A549 treated with ZK216348 at 1 μM for 4 hours (cell line): ENCODE results near the gene ZSCAN22. TPM values are rescaled to one million over a fixed set of nuclear protein-coding genes. Genes with fewer than 3 reads are reported as not detected.

ENCODE experiments used
- total RNA-seq: library from RNA; stranded (reverse); fragments of 200-300 nt; extraction: Qiagen RNA extraction; gene quantifications from 5 replicates; pipeline ENCODE4 v1.2.3, GENCODE V29; 2022; ENCODE audit warnings: low read depth

Gene ZSCAN22
- total RNA-seq, result 1.7 to 3.3 TPM (median 2.7 TPM) in 5 replicates

DNA sequence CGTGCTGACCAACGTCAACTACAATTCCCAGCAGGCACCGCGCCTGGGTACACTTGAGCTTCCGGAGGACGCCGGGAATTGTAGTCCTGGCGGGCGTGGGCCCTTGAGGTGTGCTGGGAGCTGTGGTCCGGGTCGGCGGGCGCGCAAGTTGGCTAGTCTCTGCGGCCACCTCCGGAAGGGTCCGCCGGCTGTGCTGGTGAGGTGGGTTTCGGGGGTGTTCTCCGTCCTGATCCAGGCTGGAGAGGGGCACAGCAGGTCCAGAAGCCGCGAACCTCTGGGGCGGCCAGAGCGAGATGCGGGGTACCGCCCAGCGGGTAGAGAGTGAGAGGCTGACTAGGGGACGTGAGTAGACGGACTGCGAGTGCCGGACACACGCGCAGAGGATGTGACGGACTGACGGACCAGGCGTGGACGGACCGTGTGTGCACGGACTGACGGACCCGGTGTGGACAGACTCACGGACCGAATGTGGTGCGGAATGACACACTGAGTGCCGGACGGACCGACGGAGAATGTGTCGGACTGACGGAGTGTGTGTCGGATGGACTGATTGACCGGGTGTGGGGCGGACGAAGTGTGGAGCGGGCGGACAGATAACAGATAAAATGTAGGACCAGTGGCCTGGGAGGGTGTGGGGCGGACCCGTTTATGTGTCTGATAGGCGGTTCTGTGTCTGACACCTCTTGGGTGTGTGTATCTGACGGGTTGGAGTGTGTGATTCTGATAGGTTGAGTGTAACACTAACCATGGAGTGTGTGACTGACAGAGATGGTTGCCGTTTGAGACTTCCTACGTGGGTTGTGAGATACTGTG lies at the start of gene ZSCAN22:
Gene ZSCAN22, plus strand, starts transcription at position 81 of the 813 bp plus-strand sequence. CDS start 7,809 bp downstream, outside the sequence.

DNA sequence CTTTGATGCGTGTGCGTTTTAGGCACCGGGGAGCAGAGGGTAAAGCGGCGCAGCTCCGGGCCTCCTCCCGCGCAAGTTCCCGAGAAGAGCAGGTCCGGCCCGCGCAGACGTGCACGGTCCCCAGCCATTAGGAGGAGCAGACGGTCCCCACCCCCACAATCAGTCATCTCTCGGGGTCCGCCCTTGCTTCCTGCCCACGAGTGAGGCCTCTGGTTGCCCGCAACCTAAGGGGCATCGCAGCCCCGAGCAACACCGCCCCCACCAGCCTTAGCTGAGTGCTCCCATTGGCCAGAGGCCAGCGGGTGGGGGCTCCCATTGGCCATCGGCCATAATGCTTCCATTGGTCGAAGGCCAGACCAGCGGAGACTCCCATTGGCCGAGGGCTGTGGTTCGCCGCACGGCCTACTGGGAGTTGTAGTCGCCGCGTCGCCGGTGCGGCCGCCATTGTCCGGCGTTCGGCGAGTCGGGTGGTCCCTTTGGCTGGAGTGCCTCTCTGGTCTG lies 48.2 kb upstream of the ZSCAN22 start, which contains the start of gene ZNF8:
Gene ZNF8, plus strand, starts transcription at position 415 of the 501 bp plus-strand sequence. CDS start 127 bp downstream, outside the sequence.

DNA sequence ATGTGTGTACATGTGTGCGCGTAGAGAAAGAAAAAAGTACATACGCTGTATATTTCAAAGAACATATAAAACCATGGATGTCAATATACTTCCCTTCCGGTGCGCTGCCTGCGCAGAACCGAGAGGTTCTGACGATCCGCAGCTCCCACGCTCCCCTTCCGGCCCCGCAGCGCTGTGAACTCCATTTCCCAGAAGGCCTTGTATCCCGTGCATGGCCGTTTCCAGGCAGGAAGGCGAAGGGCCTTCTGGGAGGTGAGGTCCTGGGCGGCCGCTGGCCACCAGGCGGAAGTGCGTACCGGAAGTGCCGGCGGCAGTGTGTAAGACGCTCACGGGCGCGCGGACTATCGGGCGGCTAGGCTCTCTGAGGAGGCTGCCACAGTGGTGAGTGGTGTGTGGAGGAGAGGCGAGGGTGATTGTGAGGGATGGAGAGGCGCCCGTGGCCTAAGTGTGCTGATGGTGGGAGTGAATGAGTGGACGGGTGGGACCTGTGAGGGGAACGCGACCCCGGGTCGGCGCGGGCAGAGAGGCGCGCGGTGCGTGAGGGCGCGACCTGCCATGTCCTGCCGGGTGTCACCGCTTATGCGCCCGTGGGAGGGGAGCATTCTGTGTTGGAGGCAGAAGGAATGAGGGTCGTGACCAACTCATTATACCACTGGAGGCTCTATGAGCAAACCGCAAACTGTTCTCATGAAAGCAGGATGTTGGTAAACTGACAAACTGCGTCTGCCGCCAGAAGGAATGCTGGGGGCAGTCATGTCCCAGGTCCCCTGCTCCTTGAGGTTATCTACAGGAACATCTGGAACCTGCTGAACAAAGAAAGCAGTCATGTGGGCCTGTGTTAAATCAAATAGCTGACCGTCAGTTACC lies 21.5 kb upstream of the ZSCAN22 start, which contains the start of gene ERVK3-1:
Gene ERVK3-1, plus strand, starts transcription at position 313 of the 867 bp plus-strand sequence. CDS start 6,792 bp downstream, outside the sequence.

GRCh38 chr19:58352760-58353671 lies 26.2 kb downstream of the ZSCAN22 start, which contains the start of gene A1BG:
A1BG (minus strand) TSS chr19:58353492; CDS start chr19:58353437, 55 bp downstream.

DNA sequence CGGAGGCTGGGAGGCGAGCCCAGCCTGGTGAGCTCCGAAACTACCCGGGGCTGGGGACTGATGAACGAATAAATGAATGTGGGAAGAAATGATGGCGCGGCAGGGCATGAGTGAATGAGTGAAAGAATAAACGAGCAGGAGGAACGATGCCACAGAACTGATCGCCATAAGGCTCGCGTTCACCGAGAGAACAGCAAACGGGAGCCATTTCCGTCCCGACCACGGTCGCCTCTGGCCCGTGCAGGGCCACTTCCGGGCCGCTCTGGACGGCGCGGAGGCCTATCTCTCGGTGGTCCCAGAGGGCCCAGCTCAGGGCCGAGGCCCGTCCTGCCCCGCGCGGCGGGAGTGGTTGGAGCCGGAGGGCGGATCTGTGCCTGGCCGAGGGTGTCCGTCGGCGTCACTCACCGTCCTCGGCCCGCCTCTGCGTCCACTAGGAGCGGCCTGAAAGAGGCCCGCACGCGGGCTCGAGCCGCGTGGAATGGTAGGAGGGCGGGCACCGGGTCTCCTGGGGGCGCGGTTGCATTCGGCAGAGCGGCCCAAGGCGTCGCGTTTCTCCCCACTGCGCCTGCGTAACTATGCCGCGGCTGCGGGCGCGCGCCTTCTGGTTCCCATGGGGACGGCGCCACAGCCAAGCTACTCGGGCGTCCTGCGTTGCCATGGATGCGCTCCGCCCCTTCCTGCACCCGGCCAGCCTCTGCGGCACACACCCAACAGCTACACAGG lies 35.6 kb downstream of the ZSCAN22 start, which contains the start of gene ZNF497:
Gene ZNF497, minus strand, starts transcription at position 480 of the 723 bp plus-strand sequence. CDS start 5,116 bp downstream, outside the sequence.

GRCh38 chr19:58380662-58381459 lies 54.1 kb downstream of the ZSCAN22 start, which contains the start of gene ZNF837:
ZNF837 (minus strand) TSS chr19:58381030; CDS start chr19:58369332, 11,698 bp downstream.

DNA sequence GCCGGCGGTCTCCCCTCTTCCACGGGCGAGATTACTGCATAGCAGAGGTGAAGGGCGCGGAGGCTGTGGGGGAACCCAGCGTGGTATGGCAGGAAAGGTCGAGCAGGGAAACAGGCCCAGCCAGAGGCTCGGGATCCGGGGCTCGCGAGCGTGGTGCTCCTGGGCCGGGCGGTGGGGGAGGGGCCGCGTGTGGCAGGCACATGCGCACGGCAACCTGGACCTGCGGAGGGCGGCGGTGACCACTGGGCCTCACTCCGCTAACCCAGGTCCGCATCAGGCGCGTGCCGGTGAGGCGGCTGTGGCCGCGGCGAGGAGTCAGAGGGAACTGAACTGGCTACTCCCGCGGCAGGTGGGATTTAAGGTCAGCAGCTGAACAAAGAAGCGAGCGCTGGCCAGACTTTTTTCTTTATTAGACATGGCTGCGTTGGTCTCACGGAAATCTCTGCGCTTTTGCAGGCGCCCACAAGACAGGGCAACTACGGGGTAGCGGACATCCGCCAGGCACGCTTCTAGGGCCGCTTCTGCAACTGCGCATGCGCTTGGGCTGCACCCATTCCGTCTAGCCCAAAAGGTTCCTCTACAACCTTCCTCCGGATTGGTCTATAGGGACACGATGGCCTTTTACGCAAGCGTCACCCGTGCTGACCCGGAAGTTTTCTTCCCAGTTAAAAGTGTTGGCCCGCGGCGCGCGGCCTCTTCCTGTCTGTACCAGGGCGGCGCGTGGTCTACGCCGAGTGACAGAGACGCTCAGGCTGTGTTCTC lies 60.0 kb downstream of the ZSCAN22 start, which contains the start of gene RPS5:
Gene RPS5, plus strand, starts transcription at position 694 of the 762 bp plus-strand sequence. CDS start 869 bp downstream, outside the sequence.

Other genes with a start within 250 kb of the ZSCAN22 start
- gene ZSCAN18, start 228.8 kb upstream of the ZSCAN22 start, total RNA-seq, result 1.4 to 2.8 TPM (median 2.6 TPM) in 5 replicates
- 2.4 to 3.7 TPM (median 3.3 TPM) in 5 replicates for gene ZNF329, start 176.2 kb upstream of the ZSCAN22 start, total RNA-seq
- 9.9 to 15.3 TPM (median 13.7 TPM) in 5 replicates for gene ZNF274, start 143.9 kb upstream of the ZSCAN22 start, total RNA-seq
- gene ZNF544, start 98.1 kb upstream of the ZSCAN22 start, total RNA-seq, result 12.0 to 21.7 TPM (median 20.2 TPM) in 5 replicates
- 0.93 to 1.4 TPM (median 1.1 TPM) in 5 replicates for gene ZNF8, start 48.0 kb upstream of the ZSCAN22 start, total RNA-seq
- gene ERVK3-1, start 21.6 kb upstream of the ZSCAN22 start, total RNA-seq, result 89.5 to 122 TPM (median 98.9 TPM) in 5 replicates
- 7.2 to 12.3 TPM (median 10.0 TPM) in 5 replicates for gene A1BG, start 26.5 kb downstream of the ZSCAN22 start, total RNA-seq
- 0.60 to 1.8 TPM (median 1.5 TPM) in 5 replicates for gene ZNF497, start 35.8 kb downstream of the ZSCAN22 start, total RNA-seq
- 0.74 to 1.7 TPM (median 1.4 TPM) in 5 replicates for gene ZNF837, start 54.0 kb downstream of the ZSCAN22 start, total RNA-seq
- gene RPS5, start 60.3 kb downstream of the ZSCAN22 start, total RNA-seq, result 1,770 to 2,546 TPM (median 2,356 TPM) in 5 replicates
- not detected in 5 replicates for gene RNF225, start 68.7 kb downstream of the ZSCAN22 start, total RNA-seq
- 17.6 to 20.4 TPM (median 18.2 TPM) in 5 replicates for gene ZNF584, start 81.7 kb downstream of the ZSCAN22 start, total RNA-seq
- 0.07 to 0.09 TPM (median 0.09 TPM) in 3 of 5 replicates, not detected in the others for gene ZNF132, start 113.2 kb downstream of the ZSCAN22 start, total RNA-seq
- gene ZNF324B, start 124.6 kb downstream of the ZSCAN22 start, total RNA-seq, result 5.7 to 7.9 TPM (median 7.0 TPM) in 5 replicates
- gene ZNF324, start 140.1 kb downstream of the ZSCAN22 start, total RNA-seq, result 7.2 to 11.7 TPM (median 8.9 TPM) in 5 replicates
- gene ZNF446, start 149.4 kb downstream of the ZSCAN22 start, total RNA-seq, result 10.7 to 15.1 TPM (median 12.0 TPM) in 5 replicates
- gene SLC27A5, start 185.0 kb downstream of the ZSCAN22 start, total RNA-seq, result 18.4 to 32.9 TPM (median 29.4 TPM) in 5 replicates
- 8.3 to 24.0 TPM (median 20.1 TPM) in 5 replicates for gene ZBTB45, start 192.8 kb downstream of the ZSCAN22 start, total RNA-seq
- gene TRIM28, start 217.1 kb downstream of the ZSCAN22 start, total RNA-seq, result 606 to 732 TPM (median 664 TPM) in 5 replicates
- 180 to 230 TPM (median 198 TPM) in 5 replicates for gene CHMP2A, start 228.1 kb downstream of the ZSCAN22 start, total RNA-seq
- 134 to 148 TPM (median 138 TPM) in 5 replicates for gene UBE2M, start 231.6 kb downstream of the ZSCAN22 start, total RNA-seq
- 7.0 to 19.9 TPM (median 16.5 TPM) in 5 replicates for gene MZF1, start 246.3 kb downstream of the ZSCAN22 start, total RNA-seq